HG03469 (cell line): ENCODE data around the gene MSRB2.

Experiments
- ATAC-seq: cut with Tn5 transposase; IDR thresholded peaks from one replicate; pipeline ENCODE4 v1.9.1; 2021; ENCODE audit warnings: mild to moderate bottlenecking, moderate library complexity, moderate number of reproducible peaks; ENCODE audit not compliant: unreplicated experiment

Gene MSRB2

DNA sequence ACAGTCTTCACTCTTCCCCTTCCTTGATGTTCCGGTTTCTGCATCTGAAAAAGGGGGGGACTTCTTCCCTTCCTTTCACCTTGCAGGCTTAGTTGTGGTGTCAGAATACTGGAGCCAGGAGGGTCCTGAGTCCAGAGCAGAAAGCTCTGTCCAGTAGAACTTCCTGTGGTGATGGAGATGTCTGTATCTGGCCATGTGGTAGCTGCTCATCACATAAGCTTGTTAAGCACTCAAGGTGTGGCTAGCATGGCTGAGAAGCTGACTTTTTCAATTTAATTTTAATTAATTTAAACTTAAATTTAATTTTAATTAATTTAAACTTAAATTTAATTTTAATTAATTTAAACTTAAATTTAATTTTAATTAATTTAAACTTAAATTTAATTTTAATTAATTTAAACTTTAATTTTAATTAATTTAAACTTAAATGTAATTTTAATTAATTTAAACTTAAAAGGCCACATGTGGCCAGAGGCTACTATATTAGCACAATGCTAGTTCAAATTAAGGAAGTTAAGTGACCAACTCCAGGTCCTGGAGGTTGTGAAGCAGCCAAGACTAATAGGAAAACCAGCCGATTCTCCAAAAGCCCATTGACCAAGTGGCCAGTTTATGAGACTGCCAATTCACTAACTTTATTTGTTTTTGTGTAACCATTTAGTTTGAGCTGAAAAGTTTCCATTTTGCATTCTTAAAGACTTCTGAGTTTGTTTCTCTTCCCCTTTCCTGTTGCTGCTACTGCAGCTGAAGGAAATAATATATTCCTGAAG is 16.3 kb downstream of the MSRB2 start:
- no peak for ATAC-seq

DNA sequence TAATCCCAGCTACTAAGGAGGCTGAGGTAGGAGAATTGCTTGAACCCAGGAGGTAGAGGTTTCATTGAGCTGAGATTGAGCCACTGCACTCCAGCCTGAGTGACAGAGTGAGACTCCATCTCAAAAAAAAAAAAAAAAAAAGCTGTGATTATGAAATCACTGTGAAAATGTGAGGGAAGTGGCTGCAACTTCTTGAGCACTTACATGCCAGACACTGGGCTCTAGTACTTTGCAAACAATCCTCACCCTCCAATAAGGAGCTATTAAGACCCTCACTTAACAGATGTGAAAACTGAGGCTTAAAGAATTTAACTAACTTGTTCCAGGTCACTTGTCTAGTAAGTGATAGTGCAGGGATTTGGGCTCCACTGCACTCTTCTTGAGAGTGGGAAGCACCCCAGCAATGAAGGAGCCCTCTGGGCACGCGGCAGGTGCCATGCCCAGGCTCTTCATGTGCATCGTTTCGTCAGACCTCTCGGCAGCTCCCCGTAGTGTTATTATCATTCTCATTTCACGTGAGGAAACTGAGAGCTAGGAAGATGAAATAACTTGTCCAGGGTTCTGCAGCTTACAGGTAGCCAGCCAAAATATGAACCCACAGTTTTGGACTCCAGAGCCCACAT is 19.0 kb downstream of the MSRB2 start:
- ATAC-seq, result no peak

DNA sequence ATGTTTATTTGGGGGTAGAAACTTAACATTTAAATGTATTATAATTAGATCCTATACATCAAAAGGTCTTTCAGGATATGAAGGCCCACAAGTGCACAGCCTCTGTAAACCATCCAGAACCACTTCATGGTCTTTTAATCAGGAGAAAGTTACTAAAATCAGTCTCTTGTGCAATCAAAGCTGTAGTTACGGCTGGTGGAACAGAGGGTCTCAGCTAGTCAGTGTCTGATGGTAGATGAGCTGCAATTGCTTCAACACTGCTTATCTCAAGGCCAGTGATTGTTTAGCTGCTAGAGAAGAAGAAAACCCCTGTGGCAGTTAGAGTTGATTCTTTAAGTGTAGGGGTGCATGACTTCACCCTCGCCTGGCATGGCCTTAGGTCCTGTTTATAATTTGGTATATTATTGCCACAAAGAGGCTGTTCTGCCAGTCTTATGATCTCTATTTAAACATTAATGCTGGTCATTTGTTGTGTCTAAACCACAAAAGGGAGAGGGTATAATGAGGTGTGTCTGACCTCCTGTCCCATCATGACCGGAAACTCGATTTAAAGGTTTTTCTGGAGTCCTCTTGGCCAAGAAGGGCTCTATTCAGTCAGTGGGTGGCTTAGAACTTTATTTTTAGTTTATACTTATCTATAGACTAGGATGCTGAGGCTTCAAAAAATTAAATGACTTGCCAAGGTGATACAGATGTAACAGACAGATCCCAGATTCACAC is 21.3 kb downstream of the MSRB2 start:
- ATAC-seq, result no peak

DNA sequence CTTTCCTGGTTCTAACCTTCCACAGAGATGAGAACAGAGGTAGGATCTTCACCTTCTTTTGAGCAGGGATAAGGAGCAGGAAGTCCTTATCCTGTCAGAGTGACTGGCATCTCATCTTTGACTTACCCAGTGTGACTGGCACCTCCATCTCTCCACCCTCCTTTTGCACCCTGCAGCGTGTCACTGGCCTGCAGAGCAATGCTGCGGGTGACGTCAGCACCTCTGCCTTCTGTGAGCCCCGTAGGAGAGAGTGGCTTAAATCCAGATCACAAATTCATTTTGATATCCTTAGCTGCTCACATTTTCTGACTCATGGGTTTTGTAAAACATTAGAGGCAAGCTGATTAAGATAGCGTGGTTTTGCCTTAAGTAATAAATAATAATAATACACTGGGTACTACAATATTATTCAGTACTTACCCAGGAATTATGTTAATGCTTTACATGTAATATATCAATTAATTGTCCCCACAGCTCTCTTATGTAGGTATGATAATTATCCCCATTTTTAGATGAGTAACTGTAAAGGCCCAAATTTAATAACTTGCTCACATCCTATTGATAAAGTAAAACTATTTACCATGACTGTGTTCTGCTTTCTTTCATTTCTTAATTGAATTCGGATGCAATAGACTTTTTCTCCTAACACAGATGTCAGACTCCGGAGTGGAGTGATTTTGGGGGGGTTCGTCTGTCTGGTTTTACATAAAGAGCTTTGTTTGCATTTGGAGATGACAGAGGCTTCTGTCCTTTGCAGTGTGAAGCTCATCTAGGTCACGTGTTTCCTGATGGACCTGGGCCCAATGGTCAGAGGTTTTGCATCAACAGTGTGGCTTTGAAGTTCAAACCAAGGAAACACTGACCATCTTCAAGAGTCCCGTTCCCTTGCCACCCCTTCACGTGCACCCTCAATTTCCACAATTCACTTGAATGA is 24.9 kb downstream of the MSRB2 start:
- ATAC-seq, result no peak

DNA sequence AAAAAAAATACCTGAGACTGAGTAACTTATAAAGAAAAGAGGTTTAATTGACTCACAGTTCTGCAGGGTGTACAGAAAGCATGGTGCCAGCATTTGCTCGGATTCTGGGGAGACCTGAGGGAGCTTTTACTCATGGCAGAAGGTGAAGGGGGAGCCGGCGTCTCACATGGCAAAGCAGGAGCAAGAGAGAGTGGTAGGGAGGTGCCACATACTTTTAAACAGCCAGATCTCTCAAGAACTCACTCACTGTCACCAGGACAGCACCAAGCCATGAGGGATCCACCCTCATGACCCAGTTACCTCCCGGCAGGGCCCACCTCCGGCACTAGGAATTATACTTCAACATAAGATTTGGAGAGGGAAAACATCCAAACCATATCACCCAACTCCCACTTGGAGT is 25.8 kb downstream of the MSRB2 start:
- ATAC-seq, result no peak

DNA sequence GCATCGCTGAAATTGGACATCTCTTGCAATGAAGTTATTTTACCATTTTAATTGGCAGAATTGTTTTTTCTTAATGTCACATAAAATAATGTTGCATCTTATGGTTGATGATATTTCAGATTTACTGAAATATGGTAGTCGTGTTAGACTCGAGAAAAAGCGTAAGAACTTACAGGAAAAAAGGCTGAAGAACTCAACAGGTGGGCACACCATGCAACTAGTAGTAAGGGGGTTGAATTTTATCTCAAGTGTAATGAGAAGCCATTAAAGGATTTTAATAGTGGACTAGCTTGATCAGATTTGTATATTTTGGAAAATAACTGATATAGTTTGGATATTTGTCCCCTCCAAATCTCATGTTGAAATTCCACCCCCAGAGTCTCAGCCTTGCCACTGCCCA is 41.1 kb downstream of the MSRB2 start:
- ATAC-seq, result no peak

DNA sequence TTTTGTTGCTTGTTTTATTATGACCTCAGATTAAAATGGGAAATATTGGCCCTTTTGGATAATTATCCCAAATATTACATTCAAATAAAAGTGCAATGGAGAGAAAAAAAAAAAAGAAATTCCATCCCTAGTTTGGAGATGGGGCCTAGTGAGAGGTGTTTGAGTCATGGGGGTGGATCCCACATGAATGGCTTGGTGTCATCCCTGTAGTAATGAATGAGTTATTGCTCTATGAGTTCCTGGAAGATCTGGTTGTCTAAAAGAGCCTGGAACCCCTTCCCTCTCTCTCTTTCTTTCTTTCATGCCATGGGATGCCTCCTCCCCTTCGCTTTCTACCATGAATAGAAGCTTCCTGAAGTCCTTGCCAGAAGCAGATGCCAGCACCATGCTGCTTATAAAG is 44.3 kb downstream of the MSRB2 start:
- no peak for ATAC-seq

DNA sequence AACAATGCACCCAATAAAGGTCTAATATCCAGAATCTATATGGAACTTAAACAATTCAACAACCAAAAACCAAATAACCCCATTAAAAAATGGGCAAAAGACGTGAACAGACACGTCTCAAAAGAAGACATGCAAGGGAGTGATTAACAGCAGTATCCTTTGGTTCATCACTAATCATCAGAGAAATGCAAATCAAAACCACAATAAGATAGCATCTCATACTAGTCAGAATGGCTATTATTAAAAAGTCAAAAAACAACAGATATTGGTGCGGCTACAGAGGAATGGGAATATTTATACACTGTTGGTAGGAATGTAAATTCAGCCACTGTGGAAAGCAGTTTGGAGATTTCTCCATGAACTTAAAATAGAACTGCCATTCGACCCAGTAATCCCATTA is 46.6 kb downstream of the MSRB2 start:
- no peak for ATAC-seq

DNA sequence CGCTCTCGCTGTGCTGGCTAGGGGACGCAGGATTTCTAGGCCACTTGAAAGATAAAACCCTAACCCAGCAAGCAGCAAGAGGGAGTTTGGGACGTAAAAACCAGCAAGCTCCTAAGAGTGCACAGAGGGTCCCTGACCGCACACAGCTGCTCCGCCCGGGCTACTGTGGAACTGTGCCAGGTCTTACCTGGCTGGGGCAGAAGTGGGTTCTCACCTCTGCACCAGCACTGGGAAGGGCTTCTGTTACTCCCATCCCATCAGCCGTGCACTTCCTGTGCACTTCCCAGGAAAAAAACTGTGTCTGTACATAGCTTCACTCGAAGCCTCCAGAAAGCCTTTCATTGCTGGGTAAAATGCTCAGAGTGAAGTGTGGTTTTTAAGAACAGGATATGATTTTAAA is 50.9 kb downstream of the MSRB2 start:
- ATAC-seq, result no peak

DNA sequence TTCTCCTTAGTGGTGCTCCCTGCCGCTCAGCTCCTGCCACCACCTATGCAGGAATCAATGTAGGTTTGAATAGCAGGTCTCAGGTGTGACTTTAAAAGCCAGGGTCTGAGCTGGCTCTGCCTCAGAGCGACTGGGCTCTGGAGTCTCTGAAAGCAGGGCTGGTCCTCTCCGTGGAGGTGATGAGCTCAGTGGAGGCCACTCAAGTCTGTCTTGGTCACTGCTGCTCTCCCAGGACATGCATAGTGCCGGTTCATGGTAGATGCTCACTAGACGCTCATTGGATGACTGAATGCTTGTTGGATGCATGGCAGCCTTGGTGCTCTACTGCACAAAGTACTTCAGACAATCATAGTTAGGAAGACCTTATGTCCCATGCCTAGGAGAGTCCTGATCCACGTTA is 51.7 kb downstream of the MSRB2 start:
- no peak for ATAC-seq

DNA sequence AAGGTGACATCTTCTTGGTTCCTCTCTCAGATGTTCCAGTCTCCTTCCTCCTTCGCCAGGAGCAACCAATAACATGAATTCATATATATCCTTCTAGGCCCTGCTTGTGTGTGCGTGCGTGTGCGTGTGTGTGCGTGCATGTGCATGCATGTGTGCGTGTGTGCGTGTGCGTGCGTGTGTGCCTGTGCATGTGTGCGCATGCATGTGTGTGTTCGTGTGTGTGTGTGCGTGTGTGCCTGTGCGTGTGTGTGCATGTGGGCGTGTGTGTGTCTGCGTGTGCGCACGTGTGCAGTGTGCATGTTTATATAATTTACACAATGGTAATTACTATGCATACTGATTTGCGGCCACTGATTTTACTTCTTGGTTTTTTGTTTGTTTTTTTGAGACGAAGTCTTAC is 52.8 kb downstream of the MSRB2 start:
- no peak for ATAC-seq

DNA sequence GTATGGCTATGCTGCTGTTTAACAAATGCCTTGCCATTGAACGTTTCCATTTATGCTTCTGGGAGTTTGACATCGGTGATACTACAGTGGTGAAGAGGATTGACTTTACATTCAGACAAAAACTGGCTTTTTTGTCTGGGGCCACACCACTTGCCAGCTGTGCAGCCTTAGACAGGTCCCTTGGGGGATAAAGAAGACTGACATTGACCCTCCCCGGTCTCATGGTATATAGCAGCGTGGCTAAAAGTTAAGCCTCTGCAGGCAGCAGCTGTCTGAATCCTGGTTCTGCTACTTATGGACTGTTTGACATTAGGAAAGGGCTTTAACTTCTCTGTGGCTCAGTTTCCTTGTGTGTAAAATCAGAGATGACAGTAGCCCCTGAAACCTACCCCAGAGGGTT is 54.7 kb downstream of the MSRB2 start:
- ATAC-seq, result no peak

DNA sequence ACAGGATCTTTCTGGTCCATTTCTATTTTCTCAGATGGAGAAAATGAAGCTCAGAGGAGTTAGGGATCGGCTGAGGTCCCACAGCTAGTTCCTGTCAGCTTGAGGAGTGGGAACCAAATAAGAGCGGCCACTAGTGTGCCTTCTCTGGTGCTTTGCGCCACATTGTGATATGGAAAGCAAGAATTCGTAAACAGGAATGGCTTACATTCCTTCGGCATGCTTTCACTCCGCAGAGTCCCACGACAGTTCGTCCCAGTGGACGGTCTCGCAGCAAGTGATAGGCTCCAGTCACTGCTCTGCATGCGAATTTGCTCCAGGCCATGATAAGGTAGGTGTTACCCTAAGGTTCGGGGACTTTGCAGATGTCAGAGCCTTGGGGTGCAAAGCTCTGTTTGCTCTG is 55.2 kb downstream of the MSRB2 start:
- no peak for ATAC-seq

DNA sequence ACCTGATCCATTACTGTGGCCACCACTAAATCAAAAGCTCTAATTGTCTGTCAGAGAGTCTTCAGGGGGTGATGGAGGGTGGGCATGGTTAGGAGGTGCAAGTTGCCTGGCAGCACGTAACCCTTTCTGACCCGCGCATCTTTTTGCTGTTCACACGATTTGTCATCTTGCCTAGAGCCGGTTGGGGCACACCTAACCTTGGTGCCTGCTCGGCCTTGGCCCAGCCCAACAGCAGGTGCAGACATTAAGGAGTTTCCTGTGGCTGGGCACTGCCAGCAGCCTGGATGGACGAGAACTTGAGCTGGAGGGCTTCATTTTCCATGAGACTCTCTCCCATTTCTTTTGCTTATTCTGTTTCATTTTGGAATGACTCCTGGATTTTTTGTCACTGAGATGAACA is 55.7 kb downstream of the MSRB2 start:
- ATAC-seq, result no peak

DNA sequence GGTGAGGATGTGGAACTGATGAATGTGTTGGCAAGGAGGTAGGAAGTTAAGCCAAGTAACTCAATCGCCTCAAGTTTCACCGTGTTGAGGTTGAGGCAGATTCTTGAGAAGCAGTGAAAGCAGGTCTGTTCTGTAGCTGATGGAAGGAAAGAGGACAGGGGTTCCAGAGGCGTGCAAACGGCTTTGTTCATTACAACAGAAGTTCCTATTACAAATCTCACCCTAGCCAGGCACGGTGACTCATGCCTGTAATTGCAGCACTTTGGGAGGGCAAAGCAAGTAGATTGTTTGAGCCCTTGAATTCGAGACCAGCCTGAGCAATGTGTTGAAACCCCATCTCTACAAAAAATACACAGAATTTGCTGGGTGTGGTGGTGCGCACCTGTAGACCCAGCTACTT is 59.8 kb downstream of the MSRB2 start:
- ATAC-seq, result no peak

DNA sequence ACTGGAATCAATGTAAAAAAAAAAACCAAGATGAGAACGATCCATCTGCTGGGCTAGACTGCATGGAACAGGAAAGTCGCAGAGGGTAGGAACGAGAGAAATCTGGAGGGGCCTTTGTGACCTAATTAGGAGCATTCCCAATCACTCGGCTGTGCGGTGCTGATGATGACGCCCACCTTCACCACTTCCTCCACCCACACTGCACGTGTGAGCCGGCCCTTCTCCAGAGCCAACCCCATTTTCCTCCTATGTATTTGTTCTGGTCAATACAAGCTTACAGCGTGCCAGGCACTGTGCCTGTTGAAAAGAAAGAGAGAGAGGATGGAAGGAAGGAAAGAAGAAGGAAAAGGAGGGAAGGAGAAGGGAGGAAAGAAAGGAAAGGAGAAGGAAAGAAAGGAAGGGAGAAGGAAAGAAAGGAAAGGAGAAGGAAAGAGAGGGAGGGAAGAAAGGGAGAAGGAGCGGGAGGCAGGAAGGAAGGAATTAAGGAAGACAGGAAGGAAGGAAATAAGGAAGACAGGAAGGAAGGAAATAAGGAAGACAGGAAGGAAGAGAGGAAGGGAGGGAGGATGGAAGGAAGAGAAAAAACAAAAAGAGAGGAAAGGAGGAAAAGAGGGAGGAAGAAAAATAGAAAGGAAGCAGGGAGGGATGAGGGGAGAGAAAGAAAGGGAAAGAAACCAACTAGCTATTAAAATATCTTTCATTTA is 61.2 kb downstream of the MSRB2 start:
- no peak for ATAC-seq

DNA sequence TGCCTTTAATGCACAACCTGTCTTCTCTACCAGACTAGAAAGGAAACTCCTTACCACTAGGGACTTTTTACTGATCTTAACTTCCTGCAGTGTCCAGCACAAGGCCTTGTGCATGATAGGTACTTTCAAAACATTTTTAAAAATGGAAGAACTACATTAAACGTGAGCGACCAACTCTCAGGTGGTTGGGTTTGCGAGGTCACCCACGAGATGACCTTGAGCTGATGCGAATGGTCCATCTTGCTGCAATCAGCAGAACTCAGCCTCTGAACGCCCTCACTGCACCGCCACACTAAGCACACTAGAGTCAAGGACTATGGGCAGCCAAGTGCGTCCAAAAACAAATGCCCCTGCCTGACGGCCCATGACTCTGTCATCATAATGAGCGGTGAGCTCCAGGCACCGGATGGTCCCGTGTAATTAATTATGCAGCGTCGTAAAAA is 61.9 kb downstream of the MSRB2 start:
- peak; percentile 51 for ATAC-seq

DNA sequence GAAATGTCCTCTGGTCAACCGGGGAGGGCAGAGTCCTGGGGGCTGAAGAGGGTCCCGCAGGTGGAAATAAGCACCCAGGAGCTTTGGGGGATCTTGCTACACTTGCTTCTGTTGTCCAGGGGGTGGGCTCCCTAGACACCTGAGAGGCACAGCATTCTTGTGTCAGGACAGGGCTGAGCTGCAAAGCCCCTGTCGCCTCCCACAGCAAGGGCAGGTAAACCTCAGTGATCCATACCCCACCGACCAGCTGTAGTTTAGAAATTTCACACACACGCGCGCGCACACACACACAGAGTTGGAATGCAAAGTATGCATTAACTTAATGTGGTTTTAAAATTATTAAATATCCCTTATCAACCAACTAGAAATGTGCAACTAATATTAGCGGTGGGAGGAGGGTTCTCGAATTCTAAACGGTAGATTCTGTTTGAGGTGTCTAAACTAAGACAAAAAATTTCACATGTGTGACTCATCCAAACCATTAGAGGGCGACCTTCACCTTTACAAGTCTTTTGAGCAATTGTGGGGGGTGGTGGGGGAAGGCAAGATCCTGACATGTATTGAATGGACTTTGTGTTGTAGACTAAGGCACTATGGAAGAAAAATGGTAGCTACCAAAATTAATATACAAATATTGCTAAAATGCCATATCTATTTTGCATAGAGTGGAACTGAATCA is 62.5 kb downstream of the MSRB2 start:
- ATAC-seq, result no peak

DNA sequence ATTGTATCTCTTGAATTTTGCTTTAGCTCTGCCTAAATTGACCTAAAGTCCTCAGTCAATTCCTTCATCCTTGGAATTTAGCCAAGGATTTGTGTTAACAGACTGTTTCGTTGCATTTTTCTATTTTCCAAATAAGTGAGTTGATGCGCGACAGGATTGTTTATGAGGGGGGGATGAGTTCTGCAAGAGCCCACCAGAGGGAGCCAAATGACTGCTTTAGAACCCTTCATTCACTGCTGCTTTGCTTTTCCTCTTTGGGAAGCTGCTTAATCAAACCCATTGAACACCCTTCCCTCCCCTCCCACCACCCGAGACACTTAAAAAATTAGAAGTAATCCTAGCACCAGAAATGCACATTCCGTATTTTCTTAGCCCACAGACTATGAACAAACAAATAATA is 63.0 kb downstream of the MSRB2 start:
- no peak for ATAC-seq
